K562 (cell line): ENCODE measurements around the gene SLC4A5. TPM values are rescaled to one million over a fixed set of nuclear protein-coding genes. Genes with fewer than 3 reads are reported as not detected.

Experiments used
- ATAC-seq: fragments of 200-7000 bp; cut with Tn5 transposase; 3 replicates; pipeline ENCODE4 v1.9.1; 2020; ENCODE audit warnings: moderate library complexity
- BruUV-seq: library from RNA; stranded (reverse); fragments of 400-500 nt; replicated peaks from 2 replicates; lab custom pipeline; 2021; lab: Mats Ljungman, UMichigan
- CTCF ChIA-PET: fragments of 300-600 bp; formaldehyde crosslinking; extraction: SDS; loops from one replicate; lab custom pipeline; 2021; ENCODE audit warnings: low intra/inter-chr PET ratio; lab: Yijun Ruan, JAX
- POLR2A ChIA-PET: fragments of 300-600, 350-650 bp; sonication (Branson Sonifier 250); formaldehyde crosslinking; extraction: SDS; loops from one replicate; lab custom pipeline; 2021; ENCODE audit warnings: antibody characterized with exemption, inconsistent platforms; lab: Yijun Ruan, JAX
- DNase-seq, 4 experiments: peaks; one replicate each; pipeline versions ENCODE4 v3.0.0 to v3.0.0-alpha.2; 2011 to 2018; ENCODE audit warnings: low spot score in 3 of 4, mixed read lengths in 3 of 4; ENCODE audit errors: extremely low read depth in 1 of 4
- FAIRE-seq: peaks from 2 replicates; lab custom pipeline; 2011; peaks lifted over from hg19 to GRCh38; lab: Jason Lieb, UNC
- H2AFZ ChIP-seq: 2 replicates; pipeline ENCODE4 v1.6.0; 2011; ENCODE audit warnings: low read depth, low read length, control low read depth, inconsistent platforms
- H3K27ac ChIP-seq: fragments of 200-600 bp; 3 replicates; pipeline ENCODE4 v1.8.0; 2011; ENCODE audit warnings: low read depth, mild to moderate bottlenecking, control low read depth, inconsistent platforms, low read length, moderate library complexity, mixed read lengths; ENCODE audit errors: extremely low read depth
- H3K27me3 ChIP-seq, 2 experiments: fragments of 300-600 bp in 1 of 2; 2 replicates in 1 of 2; 3 replicates in 1 of 2; pipeline versions ENCODE4 v1.6.0 to v1.8.0; 2011; ENCODE audit warnings: inconsistent platforms in 2 of 2, low read length in 2 of 2, mild to moderate bottlenecking in 1 of 2, mixed read lengths in 1 of 2, moderate library complexity in 1 of 2; ENCODE audit not compliant: control insufficient read depth in 2 of 2, insufficient read depth in 2 of 2
- H3K36me3 ChIP-seq: fragments of 300-600 bp; 3 replicates; pipeline ENCODE4 v1.8.0; 2011; ENCODE audit warnings: mild to moderate bottlenecking, low read length, inconsistent platforms; ENCODE audit not compliant: control insufficient read depth, insufficient read depth
- H3K4me1 ChIP-seq, 2 experiments: fragments of 200-600 bp in 1 of 2; replicated peaks in 1 of 2; 2 replicates in 1 of 2; 3 replicates in 1 of 2; pipeline versions ENCODE4 v1.5.1 to v1.8.0; 2011; ENCODE audit warnings: inconsistent platforms in 2 of 2, low read length in 2 of 2, mild to moderate bottlenecking in 1 of 2, mixed read lengths in 1 of 2, moderate library complexity in 1 of 2; ENCODE audit not compliant: control insufficient read depth in 2 of 2, insufficient read depth in 2 of 2
- H3K4me2 ChIP-seq: 2 replicates; pipeline ENCODE4 v1.6.1; 2011; ENCODE audit warnings: low read length, control low read depth, inconsistent platforms, mixed read lengths; ENCODE audit not compliant: insufficient read depth
- H3K4me3 ChIP-seq: fragments of 200-600 bp; sonication (generic), shearing (Covaris generic); 2 replicates; pipeline ENCODE4 v1.5.1; 2016; ENCODE audit warnings: control low read depth, inconsistent platforms
- H3K79me2 ChIP-seq: fragments of 200-600 bp; 3 replicates; pipeline ENCODE4 v1.8.0; 2011; ENCODE audit warnings: low read length, inconsistent platforms; ENCODE audit not compliant: control insufficient read depth, insufficient read depth
- H3K9ac ChIP-seq, 2 experiments: 2 replicates each; pipeline versions ENCODE4 v1.6.0 to v1.6.1; 2011; ENCODE audit warnings: low read depth in 2 of 2, low read length in 2 of 2, control low read depth in 1 of 2, inconsistent platforms in 1 of 2, mild to moderate bottlenecking in 1 of 2, mixed read lengths in 1 of 2; ENCODE audit not compliant: insufficient read depth in 1 of 2
- H3K9me1 ChIP-seq: one replicate; pipeline ENCODE4 v1.6.0; 2011; ENCODE audit warnings: inconsistent platforms, mild to moderate bottlenecking, low read length, moderate library complexity; ENCODE audit not compliant: control insufficient read depth, insufficient read depth
- H3K9me3 ChIP-seq: replicated peaks from 2 replicates; pipeline ENCODE4 v1.5.1; 2011; ENCODE audit warnings: low read depth, low read length, inconsistent platforms; ENCODE audit not compliant: control insufficient read depth, insufficient read depth
- H4K20me1 ChIP-seq: replicated peaks from 2 replicates; pipeline ENCODE4 v1.6.1; 2011; ENCODE audit warnings: low read length, inconsistent platforms, mixed read lengths; ENCODE audit not compliant: control insufficient read depth, insufficient read depth
- ARID1B ChIP-seq: fragments of 450-650 bp; IDR thresholded peaks from 2 replicates; pipeline ENCODE4 v1.6.1; 2016; ENCODE audit warnings: antibody characterized with exemption, mild to moderate bottlenecking, inconsistent platforms
- CTBP1 ChIP-seq: fragments of 450-650 bp; IDR thresholded peaks from 2 replicates; pipeline ENCODE4 v1.6.1; 2016; ENCODE audit warnings: borderline replicate concordance
- GTF2E2 ChIP-seq: fragments of 200-800 bp; sonication (Bioruptor generic); IDR thresholded peaks from 2 replicates; pipeline ENCODE4 v1.6.1; 2016; ENCODE audit warnings: missing genetic modification characterization, missing compliant biosample characterization
- NEUROD1 ChIP-seq: fragments of 150-350 bp; IDR thresholded peaks from 2 replicates; pipeline ENCODE4 v1.6.1; 2014; ENCODE audit warnings: borderline replicate concordance, low read length, low read depth; ENCODE audit not compliant: partially characterized antibody
- POLR2AphosphoS5 ChIP-seq: IDR thresholded peaks from 2 replicates; pipeline ENCODE4 v1.6.1; 2011; ENCODE audit warnings: mild to moderate bottlenecking, low read depth, low read length, moderate library complexity; ENCODE audit not compliant: control insufficient read depth, insufficient read depth
- POLR2H ChIP-seq: IDR thresholded peaks from 2 replicates; pipeline ENCODE4 v1.6.1; 2016; ENCODE audit warnings: missing genetic modification characterization, low read depth, mild to moderate bottlenecking, control low read depth, missing compliant biosample characterization, moderate library complexity
- RBBP5 ChIP-seq: fragments of 200-600 bp; sonication (generic); IDR thresholded peaks from 2 replicates; pipeline ENCODE4 v1.6.1; 2012; ENCODE audit warnings: borderline replicate concordance, mild to moderate bottlenecking, low read length, control low read depth, inconsistent platforms; ENCODE audit not compliant: insufficient read depth, poor library complexity, severe bottlenecking
- TBL1XR1 ChIP-seq, 2 experiments: IDR thresholded peaks; 2 replicates each; pipeline ENCODE4 v1.6.1; 2012; ENCODE audit warnings: improper control_type of control experiment in 2 of 2, low read length in 2 of 2, mild to moderate bottlenecking in 1 of 2
- TRIM25 ChIP-seq: fragments of 450-650 bp; IDR thresholded peaks from 2 replicates; pipeline ENCODE4 v1.7.0; 2016; ENCODE audit warnings: borderline replicate concordance
- ZBTB5 ChIP-seq: fragments of 450-650 bp; IDR thresholded peaks from 2 replicates; pipeline ENCODE4 v1.6.1; 2017; ENCODE audit warnings: antibody characterized with exemption
- ZNF24 ChIP-seq: fragments of 450-650 bp; IDR thresholded peaks from 2 replicates; pipeline ENCODE4 v1.6.1; 2016
- ZNF699 ChIP-seq: fragments of 250-450 bp; sonication (Bioruptor Pico); IDR thresholded peaks from 2 replicates; pipeline ENCODE4 v1.8.0; 2021; ENCODE audit warnings: mild to moderate bottlenecking, moderate library complexity; ENCODE audit not compliant: insufficient replicate concordance
- ZNF76 ChIP-seq: fragments of 250-450 bp; sonication (Bioruptor Pico); IDR thresholded peaks from 2 replicates; pipeline ENCODE4 v1.4.0; 2020; ENCODE audit warnings: mild to moderate bottlenecking, moderate library complexity, borderline replicate concordance
- WGBS: fragments of 100-300 bp; shearing (Covaris generic); methylation state at CpG from one replicate; pipeline ENCODE4 v1.1.6; 2016; ENCODE audit warnings: low coverage, mixed read lengths; ENCODE audit not compliant: insufficient coverage; ENCODE audit errors: missing lambda C conversion rate; 5-methylcytosine and 5-hydroxymethylcytosine counted together
- in situ Hi-C: fragments of 300-500 bp; cut with MboI; formaldehyde crosslinking; loops from 4 replicates; pipeline ENCODE4 v1.15.0; 2018; ENCODE audit warnings: inconsistent platforms, mixed read lengths
- intact Hi-C: fragments of 100-400 bp; cut with micrococcal nuclease; formaldehyde crosslinking; loops from 2 replicates; pipeline ENCODE4 v1.14.2; 2022
- polyA plus RNA-seq, 8 experiments: library from polyadenylated mRNA; depleted of rRNA in 4 of 8; stranded (reverse) in 5 of 8; unstranded in 3 of 8; fragments of >200 nt; fragmentation: Nextera tagmentation in 2 of 8; fragmentation: Illumina TruSeq in 1 of 8; extraction: Ambion mirVana in 2 of 8; extraction: Trizol in 1 of 8; gene quantifications; 2 replicates each; pipeline versions ENCODE4 v1.2.1 to v1.2.3, GENCODE V29; 2011 to 2014; ENCODE audit warnings: inconsistent platforms in 1 of 8, missing spikeins in 1 of 8
- total RNA-seq, 7 experiments: library from RNA; depleted of rRNA in 6 of 7; stranded (reverse); fragments of >200 nt in 6 of 7; fragmentation: Illumina TruSeq in 2 of 7; extraction: Trizol in 2 of 7; gene quantifications; 2 replicates each; pipeline versions ENCODE4 v1.2.1 to v1.2.3, GENCODE V29; 2011 to 2021; ENCODE audit warnings: low replicate concordance in 1 of 7
- TF ChIP-seq, protein P1 (sequence below): sonication (generic); formaldehyde crosslinking; IDR thresholded peaks from 2 replicates; pipeline ENCODE4 v1.8.0; 2022; ENCODE audit warnings: mild to moderate bottlenecking, missing genetic modification reagents, borderline replicate concordance

The SLC4A5 gene
- total and polyA plus RNA-seq, 9 of the 15 experiments (the other 6 are each of a cell fraction or from before 2014, with no cell fraction given): 0.03 to 0.77 (median 0.14) TPM; not detected in 1

- no peak overlapping the region for H3K9ac ChIP-seq
- H3K79me2 ChIP-seq: no peaks in the 10 kb centered on the region
- POLR2A ChIA-PET: interaction anchor here (0.5 to 2.6 kb wide), 8 partner anchors 10 to 1492 kb away, joined by 3 to 10 read pairs (median 4); no protein-coding TSS in a partner anchor
- intact Hi-C loops (no loop called here), in situ Hi-C loops (no loop called here)
- no peaks in the 10 kb centered on the region for H4K20me1 ChIP-seq
- no peaks in the 10 kb centered on the region for H3K27me3 ChIP-seq
- CTCF ChIA-PET: no interaction called here
- peak overlapping the region; percentile 93 for H2AFZ ChIP-seq
- peak overlapping the region; percentile 66 for H3K4me2 ChIP-seq
- H3K9me1 ChIP-seq: no peaks in the 10 kb centered on the region
- 0% methylated on average over 2 of the region's 2 CpGs for WGBS
- H3K9me3 ChIP-seq: no peaks in the 10 kb centered on the region
- H3K36me3 ChIP-seq: no peaks in the 10 kb centered on the region
- no peak overlapping the region for H3K4me3 ChIP-seq
- peaks cover 0 to 23% of the 10 kb centered on the region in 2 experiments; a peak in 3 of 5 replicates for H3K4me1 ChIP-seq
- DNase-seq (peak; percentile 26 to 73 (median 52)), ATAC-seq (peak; percentile 98), FAIRE-seq (peak; percentile 83)
- BruUV-seq: no TSS peak
- H3K27ac ChIP-seq: peak overlapping the region; percentile 61; the same call in 2 of the 3 replicates
- TF ChIP-seq, protein P1, sequence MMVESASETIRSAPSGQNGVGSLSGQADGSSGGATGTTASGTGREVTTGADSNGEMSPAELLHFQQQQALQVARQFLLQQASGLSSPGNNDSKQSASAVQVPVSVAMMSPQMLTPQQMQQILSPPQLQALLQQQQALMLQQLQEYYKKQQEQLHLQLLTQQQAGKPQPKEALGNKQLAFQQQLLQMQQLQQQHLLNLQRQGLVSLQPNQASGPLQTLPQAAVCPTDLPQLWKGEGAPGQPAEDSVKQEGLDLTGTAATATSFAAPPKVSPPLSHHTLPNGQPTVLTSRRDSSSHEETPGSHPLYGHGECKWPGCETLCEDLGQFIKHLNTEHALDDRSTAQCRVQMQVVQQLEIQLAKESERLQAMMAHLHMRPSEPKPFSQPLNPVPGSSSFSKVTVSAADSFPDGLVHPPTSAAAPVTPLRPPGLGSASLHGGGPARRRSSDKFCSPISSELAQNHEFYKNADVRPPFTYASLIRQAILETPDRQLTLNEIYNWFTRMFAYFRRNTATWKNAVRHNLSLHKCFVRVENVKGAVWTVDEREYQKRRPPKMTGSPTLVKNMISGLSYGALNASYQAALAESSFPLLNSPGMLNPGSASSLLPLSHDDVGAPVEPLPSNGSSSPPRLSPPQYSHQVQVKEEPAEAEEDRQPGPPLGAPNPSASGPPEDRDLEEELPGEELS: no peak
- TF ChIP-seq TRIM25 (no peak), NEUROD1 (peak; percentile 50), ZNF76 (CRISPR knock-in tag) (no peak), POLR2H (tag) (no peak), ZNF699 (CRISPR knock-in tag) (no peak), ZBTB5 (no peak), POLR2AphosphoS5 (peak; percentile 34; the same call in 1 of the 2 replicates), GTF2E2 (tag) (no peak), CTBP1 (peak; percentile 70; the same call in 1 of the 2 replicates), ZNF24 (no peak), TBL1XR1 (IDR thresholded peaks at IDR 0.05; ENCODE audit: low read length in 2 of 2) (no peak), RBBP5 (no peak), ARID1B (peak; percentile 95)
Measured at GRCh38 chr2:74313497-74313896, 29.7 kb downstream of the SLC4A5 start.
